ENCODE measurements around the gene GNPDA2.

GNPDA2 gene

GRCh38 chr4:44679060-44679459, 47.3 kb downstream of the GNPDA2 start:
- Histone ChIP-seq H3K9me3 (ENCODE audit: control insufficient read depth, low read length) (no peaks in the 10 kb centered on the region), H3K36me3 (ENCODE audit: control insufficient read depth, insufficient read depth, low read length, severe bottlenecking) (peaks cover 28% of the 10 kb centered on the region), H3K27me3 (replicated peaks; ENCODE audit: control insufficient read depth, insufficient read depth, low read length) (no peaks in the 10 kb centered on the region), H3K4me3 (ENCODE audit: low read length) (peak overlapping the region; percentile 100), H3K4me1 (ENCODE audit: control insufficient read depth, insufficient read depth, low read length) (peaks cover 26% of the 10 kb centered on the region), H3K9ac (ENCODE audit: low read length) (peak overlapping the region; percentile 99)
- DNase-seq (ENCODE audit: low read depth) = no peak

GRCh38 chr4:44678094-44679041, 48.0 kb downstream of the GNPDA2 start, which contains the start of gene GUF1:
Gene GUF1, plus strand, starts transcription at chr4:44678420. Its CDS starts 203 bp downstream, at chr4:44678623.
- Histone ChIP-seq H3K9me3 (ENCODE audit: control insufficient read depth, low read length) (no peaks in the 10 kb centered on the region), H3K4me1 (ENCODE audit: control insufficient read depth, insufficient read depth, low read length) (peaks cover 26% of the 10 kb centered on the region), H3K9ac (ENCODE audit: low read length) (peak within 1 kb of the TSS; percentile 99), H3K4me3 (ENCODE audit: low read length) (peak within 1 kb of the TSS; percentile 100), H3K27me3 (replicated peaks; ENCODE audit: control insufficient read depth, insufficient read depth, low read length) (no peaks in the 10 kb centered on the region), H3K36me3 (ENCODE audit: control insufficient read depth, insufficient read depth, low read length, severe bottlenecking) (peaks cover 21% of the 10 kb centered on the region)
- peak; percentile 96 for DNase-seq (ENCODE audit: low read depth)

DNA sequence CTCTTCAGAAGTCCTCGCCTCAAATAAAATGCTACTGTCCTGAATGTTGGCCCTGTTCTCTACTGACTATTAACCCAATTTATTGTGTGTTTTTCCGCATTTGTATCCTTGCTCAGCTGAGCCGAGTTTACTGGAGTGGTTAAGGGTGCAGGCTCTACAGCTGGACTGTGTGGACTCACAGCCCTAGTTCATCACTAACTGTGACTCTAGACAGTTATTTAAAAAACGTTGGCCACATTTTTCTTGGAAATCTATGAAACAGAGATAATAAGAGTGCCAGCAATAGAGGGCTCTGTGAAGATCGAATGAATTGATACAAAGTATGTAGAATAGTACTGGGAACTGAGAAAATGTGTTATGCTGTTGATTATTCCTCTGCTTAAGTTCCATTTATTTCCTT, 51.0 kb downstream of the GNPDA2 start:
- peaks cover 24% of the 10 kb centered on the region for H3K4me1 ChIP-seq (ENCODE audit: control insufficient read depth, insufficient read depth, low read length)
- no peaks in the 10 kb centered on the region for H3K36me3 ChIP-seq (ENCODE audit: control insufficient read depth, insufficient read depth, low read length, severe bottlenecking)
- H3K9me3 ChIP-seq (ENCODE audit: control insufficient read depth, low read length) = no peaks in the 10 kb centered on the region
- no peak for DNase-seq (ENCODE audit: low read depth)
- no peak overlapping the region for H3K9ac ChIP-seq (ENCODE audit: low read length)
- no peak overlapping the region for H3K4me3 ChIP-seq (ENCODE audit: low read length)
- H3K27me3 ChIP-seq (replicated peaks; ENCODE audit: control insufficient read depth, insufficient read depth, low read length) = no peaks in the 10 kb centered on the region

GRCh38 chr4:44674471-44674870, 51.9 kb downstream of the GNPDA2 start:
- Histone ChIP-seq H3K9me3 (ENCODE audit: control insufficient read depth, low read length) (no peaks in the 10 kb centered on the region), H3K4me3 (ENCODE audit: low read length) (no peak overlapping the region), H3K27me3 (replicated peaks; ENCODE audit: control insufficient read depth, insufficient read depth, low read length) (no peaks in the 10 kb centered on the region), H3K9ac (ENCODE audit: low read length) (no peak overlapping the region), H3K4me1 (ENCODE audit: control insufficient read depth, insufficient read depth, low read length) (peaks cover 15% of the 10 kb centered on the region), H3K36me3 (ENCODE audit: control insufficient read depth, insufficient read depth, low read length, severe bottlenecking) (no peaks in the 10 kb centered on the region)
- DNase-seq (ENCODE audit: low read depth) = peak; percentile 21

- H3K36me3 ChIP-seq (ENCODE audit: control insufficient read depth, insufficient read depth, low read length, severe bottlenecking) = no peaks in the 10 kb centered on the region
- H3K4me1 ChIP-seq (ENCODE audit: control insufficient read depth, insufficient read depth, low read length) = peaks cover 5% of the 10 kb centered on the region
- DNase-seq (ENCODE audit: low read depth) = no peak
- H3K27me3 ChIP-seq (replicated peaks; ENCODE audit: control insufficient read depth, insufficient read depth, low read length) = no peaks in the 10 kb centered on the region
- no peaks in the 10 kb centered on the region for H3K9me3 ChIP-seq (ENCODE audit: control insufficient read depth, low read length)
- H3K4me3 ChIP-seq (ENCODE audit: low read length) = no peak overlapping the region
- H3K9ac ChIP-seq (ENCODE audit: low read length) = no peak overlapping the region
Observed at GRCh38 chr4:44671636-44672035, 54.7 kb downstream of the GNPDA2 start.

DNA sequence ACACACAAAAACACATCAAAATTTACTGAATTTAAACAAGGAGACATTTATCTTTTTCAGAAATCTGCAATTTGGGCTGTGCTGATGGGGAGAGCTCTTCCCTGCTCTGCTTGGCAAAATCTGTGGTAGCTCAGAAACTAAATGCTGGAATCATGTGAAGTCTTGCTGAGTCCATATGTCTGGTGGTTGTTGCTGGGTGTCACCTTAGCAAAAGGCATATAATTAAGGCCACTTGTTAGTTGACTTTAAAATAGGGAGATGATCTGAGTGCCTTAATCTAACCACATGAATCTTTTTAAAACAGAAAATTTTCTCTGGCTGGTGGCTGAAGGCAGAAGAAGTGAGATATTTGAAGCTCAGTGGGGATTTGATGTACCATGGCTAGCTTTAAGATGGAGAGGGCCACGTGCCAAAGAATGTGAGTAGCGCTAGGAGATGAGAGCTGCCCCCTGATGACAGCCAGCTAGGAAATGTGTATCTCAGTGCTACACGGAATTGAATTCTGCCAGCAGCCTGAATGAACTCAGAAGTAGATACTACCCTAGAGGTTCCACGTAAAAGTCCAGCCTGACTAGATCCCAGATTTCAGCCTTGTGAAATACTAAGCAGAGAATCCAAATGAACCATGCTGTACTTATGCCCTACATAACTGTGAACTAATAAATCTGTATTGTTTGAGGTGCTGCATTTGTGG, 55.7 kb downstream of the GNPDA2 start:
- H3K4me1 ChIP-seq (ENCODE audit: control insufficient read depth, insufficient read depth, low read length) = peaks cover 5% of the 10 kb centered on the region
- DNase-seq (ENCODE audit: low read depth) = no peak
- H3K9me3 ChIP-seq (ENCODE audit: control insufficient read depth, low read length) = no peaks in the 10 kb centered on the region
- H3K27me3 ChIP-seq (replicated peaks; ENCODE audit: control insufficient read depth, insufficient read depth, low read length) = no peaks in the 10 kb centered on the region
- H3K36me3 ChIP-seq (ENCODE audit: control insufficient read depth, insufficient read depth, low read length, severe bottlenecking) = no peaks in the 10 kb centered on the region
- no peak overlapping the region for H3K9ac ChIP-seq (ENCODE audit: low read length)
- H3K4me3 ChIP-seq (ENCODE audit: low read length) = no peak overlapping the region

GRCh38 chr4:44668526-44668925, 57.8 kb downstream of the GNPDA2 start:
- no peak for DNase-seq (ENCODE audit: low read depth)
- peaks cover 5% of the 10 kb centered on the region for H3K4me1 ChIP-seq (ENCODE audit: control insufficient read depth, insufficient read depth, low read length)
- no peak overlapping the region for H3K9ac ChIP-seq (ENCODE audit: low read length)
- H3K9me3 ChIP-seq (ENCODE audit: control insufficient read depth, low read length) = no peaks in the 10 kb centered on the region
- no peak overlapping the region for H3K4me3 ChIP-seq (ENCODE audit: low read length)
- no peaks in the 10 kb centered on the region for H3K27me3 ChIP-seq (replicated peaks; ENCODE audit: control insufficient read depth, insufficient read depth, low read length)
- H3K36me3 ChIP-seq (ENCODE audit: control insufficient read depth, insufficient read depth, low read length, severe bottlenecking) = no peaks in the 10 kb centered on the region

DNA sequence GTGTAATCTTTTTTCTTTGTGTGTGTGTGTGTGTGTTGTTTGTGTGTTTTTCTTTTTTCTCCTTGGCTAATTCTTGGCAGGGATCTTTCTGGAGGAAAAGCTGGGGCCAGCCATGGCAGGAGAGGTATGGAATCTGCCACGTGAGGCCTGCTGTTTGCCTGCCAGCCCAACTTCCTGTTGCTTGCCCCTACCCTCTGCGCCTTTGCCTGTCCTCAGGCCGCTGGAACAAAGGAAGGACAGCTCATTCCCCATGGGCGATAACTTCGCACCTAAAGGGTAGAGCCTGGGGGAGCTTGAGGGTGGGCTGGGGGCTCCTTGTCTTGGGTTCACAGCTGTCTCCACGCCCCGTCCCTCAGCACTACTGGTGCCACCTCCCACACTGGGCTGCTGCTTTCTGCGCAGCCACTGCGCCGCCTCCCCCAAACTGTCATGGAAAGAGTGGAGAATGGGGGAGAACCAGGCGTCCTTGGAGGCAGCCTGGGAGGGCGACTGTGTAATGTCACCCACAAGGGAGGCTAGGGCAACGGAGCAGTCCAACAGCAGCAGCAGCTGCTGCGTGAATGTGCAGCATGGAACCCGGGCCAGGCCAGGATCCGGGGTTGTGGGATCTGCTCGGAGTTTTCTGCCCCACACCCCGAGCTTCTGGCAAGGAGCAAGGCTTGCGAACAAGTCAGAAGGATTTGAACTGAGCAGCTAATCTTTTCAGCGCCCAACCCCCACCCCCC, 62.7 kb downstream of the GNPDA2 start:
- Histone ChIP-seq H3K4me3 (ENCODE audit: low read length) (no peak overlapping the region), H3K9ac (ENCODE audit: low read length) (no peak overlapping the region), H3K4me1 (ENCODE audit: control insufficient read depth, insufficient read depth, low read length) (peaks cover 9% of the 10 kb centered on the region), H3K27me3 (replicated peaks; ENCODE audit: control insufficient read depth, insufficient read depth, low read length) (no peaks in the 10 kb centered on the region), H3K36me3 (ENCODE audit: control insufficient read depth, insufficient read depth, low read length, severe bottlenecking) (no peaks in the 10 kb centered on the region), H3K9me3 (ENCODE audit: control insufficient read depth, low read length) (no peaks in the 10 kb centered on the region)
- DNase-seq (ENCODE audit: low read depth) = no peak

DNA sequence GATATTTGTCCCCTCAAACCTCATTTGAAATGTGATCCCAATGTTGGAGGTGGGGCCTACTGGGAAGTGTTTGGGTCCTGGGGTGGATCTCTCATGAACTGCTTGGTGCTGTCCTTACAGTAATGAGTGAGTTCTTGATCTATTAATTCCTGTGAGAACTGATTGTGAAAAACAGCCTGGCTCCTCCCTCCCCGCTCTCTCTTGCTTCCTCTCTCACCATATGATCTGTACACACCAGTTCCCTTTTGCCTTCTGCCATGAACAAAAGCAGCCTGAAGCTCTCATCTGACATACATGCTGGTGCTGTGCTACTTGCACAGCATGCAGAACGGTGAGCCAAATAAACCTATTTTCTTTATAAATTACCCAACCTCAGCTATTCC, 63.7 kb downstream of the GNPDA2 start:
- Histone ChIP-seq H3K9ac (ENCODE audit: low read length) (no peak overlapping the region), H3K9me3 (ENCODE audit: control insufficient read depth, low read length) (no peaks in the 10 kb centered on the region), H3K36me3 (ENCODE audit: control insufficient read depth, insufficient read depth, low read length, severe bottlenecking) (no peaks in the 10 kb centered on the region), H3K4me3 (ENCODE audit: low read length) (no peak overlapping the region), H3K27me3 (replicated peaks; ENCODE audit: control insufficient read depth, insufficient read depth, low read length) (no peaks in the 10 kb centered on the region), H3K4me1 (ENCODE audit: control insufficient read depth, insufficient read depth, low read length) (peaks cover 9% of the 10 kb centered on the region)
- no peak for DNase-seq (ENCODE audit: low read depth)

DNA sequence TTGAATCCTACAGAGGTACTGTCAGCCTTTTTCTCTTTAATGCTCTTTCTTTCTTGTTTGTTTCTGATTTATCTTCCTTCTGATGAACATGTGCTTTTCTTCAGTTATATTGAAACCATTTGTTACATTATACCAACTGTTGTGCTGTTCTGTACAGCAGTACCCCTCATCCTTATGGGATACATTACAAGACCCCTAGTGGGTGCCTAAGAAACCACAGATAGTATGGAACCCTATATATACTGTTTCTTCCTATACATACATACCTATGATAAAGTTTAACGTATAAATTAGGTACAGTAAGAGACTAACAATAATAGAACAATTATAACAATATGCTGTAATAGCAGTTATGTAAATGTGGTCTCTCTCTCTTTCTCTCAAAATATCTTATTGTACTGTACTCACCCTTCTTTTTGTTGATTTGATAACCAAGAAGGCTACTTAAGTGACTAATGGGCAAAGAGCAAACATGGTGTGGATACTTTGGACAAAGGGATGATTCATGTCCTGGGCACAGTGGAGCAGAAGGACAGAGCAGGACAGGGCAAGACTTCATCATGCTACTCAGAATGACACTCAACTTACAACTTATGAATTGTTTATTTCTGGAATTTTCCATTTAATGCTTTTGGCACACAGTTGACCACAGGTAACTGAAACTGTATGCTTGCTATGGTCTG, 64.3 kb downstream of the GNPDA2 start:
- Histone ChIP-seq H3K36me3 (ENCODE audit: control insufficient read depth, insufficient read depth, low read length, severe bottlenecking) (no peaks in the 10 kb centered on the region), H3K27me3 (replicated peaks; ENCODE audit: control insufficient read depth, insufficient read depth, low read length) (no peaks in the 10 kb centered on the region), H3K4me3 (ENCODE audit: low read length) (no peak overlapping the region), H3K9me3 (ENCODE audit: control insufficient read depth, low read length) (no peaks in the 10 kb centered on the region), H3K4me1 (ENCODE audit: control insufficient read depth, insufficient read depth, low read length) (peaks cover 9% of the 10 kb centered on the region), H3K9ac (ENCODE audit: low read length) (no peak overlapping the region)
- DNase-seq (ENCODE audit: low read depth) = no peak
